Stimulated activated memory B cell treated with anti-CD40 and anti-IgM and Interleukin-4, amounts not matched to agents 10 μg/mL and 1 μg/mL and 100 μg/mL, for 72 hours (primary cell): ENCODE results near the gene SPACA7.

Experiments
- ATAC-seq: fragments of 150-1000 bp; cut with Tn5 transposase; 2 replicates; pipeline ENCODE4 v1.10.0; 2021
- H3K27ac Mint-ChIP-seq: one replicate; pipeline ENCODE4 v1.8.0; 2022; ENCODE audit warnings: mild to moderate bottlenecking, mixed read lengths
- H3K27me3 Mint-ChIP-seq: one replicate; pipeline ENCODE4 v1.8.0; 2022; ENCODE audit warnings: mixed read lengths
- H3K36me3 Mint-ChIP-seq: one replicate; pipeline ENCODE4 v1.8.0; 2022; ENCODE audit warnings: mixed read lengths
- H3K4me1 Mint-ChIP-seq: one replicate; pipeline ENCODE4 v1.8.0; 2022; ENCODE audit warnings: mixed read lengths
- H3K4me3 Mint-ChIP-seq: one replicate; pipeline ENCODE4 v1.8.0; 2022; ENCODE audit warnings: mild to moderate bottlenecking, moderate library complexity, mixed read lengths
- H3K9me3 Mint-ChIP-seq: one replicate; pipeline ENCODE4 v1.8.0; 2022; ENCODE audit warnings: mixed read lengths

SPACA7 gene, protein sequence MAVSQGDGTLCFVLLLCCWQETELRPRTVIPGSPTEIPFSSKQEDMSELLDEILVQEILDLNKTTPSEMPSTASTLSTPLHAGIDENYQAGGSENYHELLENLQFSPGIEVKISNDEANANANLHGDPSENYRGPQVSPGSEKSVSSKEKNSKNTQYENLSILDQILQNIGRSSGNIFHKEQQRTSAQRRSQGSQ

DNA sequence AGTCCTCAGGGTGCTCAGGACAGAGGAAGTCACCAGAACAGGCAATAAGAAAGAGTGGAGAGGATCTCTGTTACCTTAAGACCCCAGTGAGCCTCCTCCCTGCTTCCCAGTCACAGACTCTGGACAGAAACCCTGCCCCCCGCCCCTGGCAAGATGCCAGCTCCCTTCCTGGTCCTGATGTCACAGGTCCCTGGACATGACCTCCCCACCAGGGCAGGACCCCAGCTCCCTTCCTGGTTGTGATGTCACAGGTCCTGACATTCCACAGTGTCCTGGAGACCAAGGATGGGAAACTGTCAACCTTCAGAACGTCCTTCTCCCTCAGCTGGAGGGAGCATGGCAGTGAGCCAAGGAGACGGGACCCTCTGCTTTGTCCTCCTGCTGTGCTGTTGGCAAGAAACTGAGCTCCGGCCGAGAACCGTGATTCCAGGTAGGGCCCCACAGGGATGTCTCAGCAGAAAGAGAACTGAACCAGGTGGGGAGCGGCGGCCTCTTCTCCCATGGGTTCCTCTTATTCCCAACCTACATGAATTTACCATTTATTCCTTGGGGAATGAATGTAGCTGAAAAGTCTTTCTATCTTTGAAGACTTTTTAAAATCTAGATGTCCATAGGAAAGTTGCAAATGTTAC is at the start of gene SPACA7:
Gene SPACA7, plus strand, starts transcription at position 306 of the 632 bp plus-strand sequence. Its CDS starts 31 bp downstream, at position 337.
- no peak for ATAC-seq
- H3K27me3 Mint-ChIP-seq: no peaks in the 10 kb centered on the region
- H3K27ac Mint-ChIP-seq: no peak within 1 kb of the TSS
- H3K36me3 Mint-ChIP-seq: no peaks in the 10 kb centered on the region
- peaks cover 12% of the 10 kb centered on the region for H3K9me3 Mint-ChIP-seq
- H3K4me3 Mint-ChIP-seq: no peak within 1 kb of the TSS
- no peaks in the 10 kb centered on the region for H3K4me1 Mint-ChIP-seq

DNA sequence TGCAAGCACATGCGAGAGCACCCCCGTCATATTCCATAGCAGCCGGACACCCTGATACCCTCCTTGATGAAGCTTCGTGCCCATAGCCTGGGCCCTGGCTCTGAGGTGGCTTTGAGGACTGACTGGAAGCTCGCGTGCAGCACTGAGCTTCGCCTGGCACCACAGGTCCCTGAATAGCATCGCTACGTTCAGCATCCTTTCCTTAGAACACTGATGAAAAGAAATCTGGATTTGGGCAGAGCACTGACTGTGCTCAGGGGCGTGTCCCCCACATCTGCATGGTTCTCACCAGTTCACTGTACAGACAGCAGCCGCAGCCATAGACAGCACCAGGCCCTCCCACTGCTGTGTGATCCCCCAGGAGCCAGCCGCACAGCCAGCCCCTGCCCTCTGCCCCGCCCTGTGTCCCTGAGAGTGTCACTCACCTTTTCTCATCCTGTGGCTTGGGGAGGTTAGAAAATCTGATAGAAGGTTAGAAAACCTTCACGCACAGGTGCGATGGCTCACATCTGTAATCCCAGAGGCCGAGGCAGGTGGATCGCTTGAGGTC is 49.3 kb upstream of the SPACA7 start:
- Mint-ChIP-seq H3K27ac (no peak overlapping the region), H3K4me1 (no peaks in the 10 kb centered on the region), H3K36me3 (no peaks in the 10 kb centered on the region), H3K4me3 (no peak overlapping the region), H3K27me3 (peaks cover 9% of the 10 kb centered on the region), H3K9me3 (no peaks in the 10 kb centered on the region)
- ATAC-seq: no peak

DNA sequence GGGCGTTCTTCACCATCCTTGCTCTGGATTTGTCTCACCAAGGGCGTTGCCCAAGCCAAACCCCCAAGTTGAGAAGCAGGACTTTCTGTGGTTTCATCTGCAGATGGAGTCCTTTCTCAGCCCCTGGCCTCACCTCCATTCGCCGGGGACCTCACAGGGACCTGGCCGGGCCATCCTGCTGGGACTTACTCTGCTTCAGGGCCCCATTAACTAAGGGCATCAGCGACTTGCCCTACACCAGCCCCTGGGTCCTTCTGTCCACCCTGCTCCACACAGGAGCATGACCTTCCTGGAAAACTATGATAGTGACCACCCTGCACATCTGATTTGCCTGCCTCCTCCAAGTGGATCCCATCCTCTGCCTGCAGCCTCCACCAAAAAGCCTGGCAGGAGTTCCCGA is 47.2 kb upstream of the SPACA7 start:
- no peak overlapping the region for H3K27ac Mint-ChIP-seq
- no peaks in the 10 kb centered on the region for H3K36me3 Mint-ChIP-seq
- ATAC-seq: no peak
- H3K4me1 Mint-ChIP-seq: no peaks in the 10 kb centered on the region
- H3K9me3 Mint-ChIP-seq: no peaks in the 10 kb centered on the region
- no peak overlapping the region for H3K4me3 Mint-ChIP-seq
- H3K27me3 Mint-ChIP-seq: peaks cover 19% of the 10 kb centered on the region

DNA sequence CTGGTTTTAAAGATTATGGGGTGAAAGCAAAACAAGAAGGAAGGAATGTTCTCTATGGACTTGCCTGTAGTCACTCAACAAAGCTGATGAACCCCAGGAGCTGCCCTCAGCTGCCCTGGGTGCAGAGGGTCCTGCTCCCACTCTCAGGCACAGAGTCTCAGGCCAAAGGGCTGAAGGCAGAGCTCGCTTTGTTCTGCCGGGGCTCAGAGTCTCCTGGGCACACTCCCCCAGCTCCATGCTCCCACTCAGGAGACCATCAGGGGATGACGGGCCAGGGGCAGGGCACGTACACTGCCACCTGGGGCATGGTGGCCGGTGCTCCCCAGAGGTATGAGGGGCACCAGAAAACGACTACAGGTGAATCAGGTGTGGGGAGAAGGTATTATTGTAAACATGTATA is 46.8 kb upstream of the SPACA7 start:
- no peak for ATAC-seq
- Mint-ChIP-seq H3K36me3 (no peaks in the 10 kb centered on the region), H3K9me3 (no peaks in the 10 kb centered on the region), H3K4me3 (no peak overlapping the region), H3K27me3 (peaks cover 19% of the 10 kb centered on the region), H3K4me1 (no peaks in the 10 kb centered on the region), H3K27ac (no peak overlapping the region)

DNA sequence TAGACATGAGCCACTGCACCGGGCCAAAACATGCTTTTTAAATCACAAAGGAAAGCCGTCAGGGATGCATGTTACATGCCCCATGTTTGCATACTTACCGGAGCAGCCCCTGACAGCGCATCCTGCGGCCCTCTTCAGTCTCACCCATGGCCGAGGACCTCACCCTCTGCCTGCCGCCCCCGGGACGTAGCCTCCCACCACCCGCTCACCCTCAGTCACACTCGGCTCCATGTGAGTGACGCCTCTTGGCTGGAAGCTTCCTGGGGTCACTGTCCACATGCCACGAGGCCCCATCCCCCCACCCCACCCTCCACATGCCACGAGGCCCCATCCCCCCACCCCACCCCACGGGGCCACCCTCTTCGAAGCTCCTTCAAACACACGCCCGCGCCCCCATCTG is 46.1 kb upstream of the SPACA7 start:
- H3K27me3 Mint-ChIP-seq: peaks cover 19% of the 10 kb centered on the region
- H3K4me3 Mint-ChIP-seq: no peak overlapping the region
- H3K9me3 Mint-ChIP-seq: no peaks in the 10 kb centered on the region
- ATAC-seq: no peak
- H3K4me1 Mint-ChIP-seq: no peaks in the 10 kb centered on the region
- H3K36me3 Mint-ChIP-seq: no peaks in the 10 kb centered on the region
- no peak overlapping the region for H3K27ac Mint-ChIP-seq

DNA sequence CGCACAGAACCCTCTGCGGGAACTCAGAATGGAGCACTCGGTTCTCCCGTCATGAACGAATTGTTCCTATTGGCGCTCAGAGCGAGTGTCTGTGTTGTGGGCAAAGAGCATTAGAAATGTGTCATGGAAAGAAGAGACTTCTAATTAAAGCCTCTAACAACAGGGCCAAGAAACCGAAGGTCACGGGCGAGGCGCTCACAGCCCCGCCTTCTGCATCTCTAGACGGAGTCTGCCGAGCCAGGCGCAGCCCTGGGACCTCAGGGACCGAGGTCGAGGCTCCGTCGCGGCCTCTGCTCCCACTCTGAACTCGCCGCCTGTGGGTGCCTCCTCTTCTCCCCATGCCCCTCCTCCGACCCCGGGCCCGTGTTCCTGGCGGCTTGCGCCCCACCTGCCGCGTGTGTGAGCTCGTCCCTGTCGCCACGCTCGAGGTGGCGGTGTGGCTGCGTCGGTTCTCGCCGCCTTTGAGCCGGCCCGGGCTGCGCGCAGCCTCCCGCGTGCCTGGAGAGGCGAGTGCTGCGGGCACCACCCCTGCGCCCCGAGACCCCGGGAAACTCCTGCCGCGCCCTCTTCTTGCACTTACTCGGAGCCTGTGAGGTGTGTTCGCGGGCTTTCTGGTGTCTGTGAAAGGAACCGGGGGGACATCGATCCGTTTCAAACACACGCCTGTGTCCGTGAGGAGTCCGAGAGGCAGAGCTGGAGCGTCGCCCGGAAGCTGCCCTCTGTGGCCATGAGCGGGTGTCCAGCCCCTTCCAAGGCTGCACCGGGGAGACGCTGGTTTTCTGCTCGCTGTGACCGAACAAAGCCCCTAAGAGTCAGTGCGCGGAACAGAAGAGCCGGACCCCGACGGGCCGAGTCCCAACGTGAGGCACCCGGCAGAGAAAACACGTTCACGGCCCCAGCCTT is 45.4 kb upstream of the SPACA7 start:
- Mint-ChIP-seq H3K27ac (no peak overlapping the region), H3K9me3 (no peaks in the 10 kb centered on the region), H3K4me1 (no peaks in the 10 kb centered on the region), H3K27me3 (peaks cover 19% of the 10 kb centered on the region), H3K4me3 (no peak overlapping the region), H3K36me3 (no peaks in the 10 kb centered on the region)
- no peak for ATAC-seq

DNA sequence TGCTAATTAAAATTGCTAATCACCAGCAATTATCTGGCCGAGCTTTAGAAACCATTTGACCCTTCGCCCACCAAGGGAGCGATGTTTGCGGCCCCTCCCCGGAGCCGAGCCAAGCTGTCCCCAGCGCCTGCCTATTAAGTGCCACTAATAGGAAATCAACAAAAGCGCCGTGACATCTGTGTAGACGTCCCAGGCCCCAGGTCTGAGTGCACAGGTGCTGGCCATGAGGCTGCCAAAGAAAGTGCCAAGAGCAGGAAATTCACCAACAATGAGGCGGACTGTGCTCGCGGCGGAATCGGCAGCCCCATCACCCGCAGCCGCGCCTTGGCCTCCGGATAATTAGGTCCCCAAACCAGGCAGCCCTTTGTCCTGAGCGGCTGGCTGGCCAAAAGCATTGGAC is 44.5 kb upstream of the SPACA7 start:
- Mint-ChIP-seq H3K27ac (no peak overlapping the region), H3K4me3 (no peak overlapping the region), H3K4me1 (no peaks in the 10 kb centered on the region), H3K36me3 (no peaks in the 10 kb centered on the region), H3K27me3 (peaks cover 19% of the 10 kb centered on the region), H3K9me3 (peaks cover 2% of the 10 kb centered on the region)
- ATAC-seq: no peak

DNA sequence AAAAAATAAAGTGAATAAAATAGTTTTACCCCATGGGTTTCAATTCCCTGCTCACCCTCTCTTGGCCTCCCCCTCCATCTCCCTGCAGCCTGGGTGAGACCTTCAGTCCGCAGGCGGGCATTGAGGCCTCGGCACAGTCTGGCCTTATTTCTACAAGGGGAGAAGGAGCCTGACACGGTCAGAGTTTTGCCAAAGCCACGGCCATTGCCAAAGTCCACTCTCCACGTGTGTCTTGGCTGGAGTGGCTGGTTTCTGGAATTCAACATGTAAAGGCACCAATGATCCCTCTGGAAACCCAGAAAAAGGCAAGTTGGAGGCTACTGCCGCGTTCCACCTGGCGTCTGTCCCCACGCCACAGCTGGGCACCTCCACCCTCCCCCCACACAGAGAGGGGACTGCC is 43.4 kb upstream of the SPACA7 start:
- peaks cover 19% of the 10 kb centered on the region for H3K27me3 Mint-ChIP-seq
- H3K9me3 Mint-ChIP-seq: peaks cover 8% of the 10 kb centered on the region

DNA sequence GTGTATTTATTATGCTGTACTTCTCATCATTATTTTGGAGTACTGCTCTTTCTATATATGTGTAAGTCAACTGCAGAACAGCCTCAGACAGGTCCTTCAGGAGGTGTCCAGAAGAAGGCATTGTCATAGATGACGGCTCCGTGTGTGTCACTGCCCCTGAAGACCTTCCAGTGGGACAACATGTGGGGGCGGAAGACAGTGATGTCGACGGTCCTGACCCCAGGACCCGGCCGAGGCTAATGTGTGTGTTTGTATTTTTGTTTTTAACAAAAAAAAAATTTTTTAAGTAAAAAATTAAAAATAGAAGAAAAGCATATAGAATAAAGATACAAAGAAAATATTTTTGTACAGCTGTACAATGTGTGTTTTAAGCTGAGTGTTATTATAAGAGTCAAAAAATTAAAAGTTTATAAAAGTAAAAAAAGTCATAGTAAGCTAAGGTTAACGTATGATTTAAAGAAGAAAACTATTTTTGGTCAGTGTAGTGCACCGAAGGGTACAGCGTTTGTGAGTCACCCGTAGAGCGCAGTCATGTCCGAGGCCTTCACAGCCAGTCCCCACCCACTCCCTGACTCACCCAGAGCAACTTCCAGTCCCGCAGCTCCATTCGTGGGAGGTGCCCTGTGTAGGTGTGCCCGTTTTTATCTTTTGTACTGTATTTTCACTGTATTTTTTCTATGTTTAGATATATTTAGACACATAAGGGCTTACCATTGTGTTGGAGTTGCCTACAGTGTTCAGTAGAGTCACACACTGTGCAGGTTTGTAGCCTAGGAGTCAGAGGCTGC is 42.2 kb upstream of the SPACA7 start:
- no peaks in the 10 kb centered on the region for H3K36me3 Mint-ChIP-seq
- peaks cover 8% of the 10 kb centered on the region for H3K9me3 Mint-ChIP-seq
- no peak for ATAC-seq
- peaks cover 19% of the 10 kb centered on the region for H3K27me3 Mint-ChIP-seq
- H3K4me1 Mint-ChIP-seq: no peaks in the 10 kb centered on the region
- H3K4me3 Mint-ChIP-seq: no peak overlapping the region
- H3K27ac Mint-ChIP-seq: no peak overlapping the region

More for the DNA sequence above, 43.4 kb upstream of the SPACA7 start:
- no peak for ATAC-seq
- H3K27ac Mint-ChIP-seq: no peak overlapping the region
- H3K36me3 Mint-ChIP-seq: no peaks in the 10 kb centered on the region
- no peaks in the 10 kb centered on the region for H3K4me1 Mint-ChIP-seq
- H3K4me3 Mint-ChIP-seq: no peak overlapping the region

DNA sequence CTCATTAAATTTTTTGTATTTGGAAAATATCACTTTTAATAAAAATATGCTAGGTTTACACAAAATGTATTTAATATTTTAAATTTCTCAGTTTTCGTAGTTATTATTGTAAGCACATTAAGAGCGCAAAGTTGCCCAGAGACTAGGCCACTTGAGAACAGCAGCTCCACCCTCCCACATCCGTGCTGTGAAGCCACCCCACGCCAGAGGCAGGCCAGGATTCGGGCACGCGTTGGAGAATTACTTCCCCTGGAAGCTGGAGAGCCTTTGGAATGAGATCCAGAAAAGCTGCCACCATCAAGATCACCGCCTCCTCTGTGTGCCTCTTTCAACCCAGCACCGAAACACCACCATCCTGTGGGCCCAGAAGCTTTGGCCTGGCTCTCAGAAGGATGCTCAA is 41.0 kb upstream of the SPACA7 start:
- Mint-ChIP-seq H3K4me3 (no peak overlapping the region), H3K27ac (no peak overlapping the region), H3K9me3 (peaks cover 8% of the 10 kb centered on the region), H3K27me3 (peaks cover 16% of the 10 kb centered on the region), H3K4me1 (no peaks in the 10 kb centered on the region), H3K36me3 (no peaks in the 10 kb centered on the region)
- no peak for ATAC-seq

DNA sequence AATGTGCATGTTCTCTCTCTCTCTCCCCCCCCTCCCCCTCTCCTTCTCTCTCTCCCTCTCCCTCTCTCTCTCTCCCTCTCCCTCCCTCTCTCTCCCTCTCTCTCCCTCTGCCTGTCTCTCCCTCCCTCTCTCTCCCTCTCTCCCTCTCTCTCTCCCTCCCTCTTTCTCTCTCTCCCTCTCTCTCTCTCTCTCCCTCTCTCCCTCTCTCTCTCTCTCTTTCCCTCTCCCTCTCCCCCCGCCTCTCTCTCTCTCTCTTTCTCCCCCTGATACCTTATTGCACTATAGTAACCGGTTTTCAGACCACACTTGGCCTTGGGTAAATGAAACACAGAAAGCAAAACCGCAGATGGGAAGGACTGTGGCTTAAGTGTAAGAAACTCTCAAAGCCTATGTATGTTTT is 34.7 kb upstream of the SPACA7 start:
- no peak for ATAC-seq

DNA sequence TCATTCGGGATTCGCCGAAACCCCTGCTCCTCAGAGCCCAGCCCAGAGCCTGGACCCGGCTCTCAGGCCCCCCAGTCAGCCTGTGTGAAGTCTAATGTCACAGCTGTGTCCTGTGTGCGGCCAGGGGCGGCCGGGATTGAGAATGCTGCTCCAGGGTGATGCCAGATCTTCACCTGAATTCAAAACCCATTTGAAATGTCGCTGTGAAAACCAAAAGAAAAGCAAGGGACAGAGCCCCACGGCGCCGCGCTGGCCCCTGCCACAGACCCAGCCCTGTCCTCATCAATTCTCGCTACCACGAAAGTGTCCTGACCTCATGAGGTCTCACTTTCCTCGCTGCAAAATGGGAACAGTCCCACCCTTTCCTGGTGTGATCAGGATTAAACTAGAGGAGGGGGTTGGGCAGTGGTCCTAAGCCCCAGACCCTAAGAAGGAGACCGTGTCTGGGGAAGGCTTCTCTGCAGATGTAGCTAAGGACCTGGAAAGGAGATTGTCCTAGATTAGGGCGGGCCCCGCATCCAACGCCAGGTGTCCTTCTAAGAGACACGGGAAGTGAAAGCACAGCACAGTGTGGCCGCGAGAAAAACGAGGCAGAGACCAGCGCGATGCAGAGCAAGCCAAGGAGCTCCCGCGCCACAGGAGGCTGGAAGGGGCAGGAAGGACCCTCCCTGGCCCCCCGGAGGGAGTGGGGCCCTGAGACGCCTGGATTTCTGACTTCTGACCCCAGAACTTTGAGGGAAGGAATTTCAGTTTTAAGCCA is 34.0 kb upstream of the SPACA7 start:
- Mint-ChIP-seq H3K4me3 (no peak overlapping the region), H3K4me1 (no peaks in the 10 kb centered on the region), H3K27ac (no peak overlapping the region), H3K36me3 (no peaks in the 10 kb centered on the region), H3K9me3 (peaks cover 3% of the 10 kb centered on the region), H3K27me3 (peaks cover 10% of the 10 kb centered on the region)
- no peak for ATAC-seq

More for the DNA sequence above, 34.7 kb upstream of the SPACA7 start:
- Mint-ChIP-seq H3K27me3 (peaks cover 10% of the 10 kb centered on the region), H3K27ac (no peak overlapping the region), H3K36me3 (no peaks in the 10 kb centered on the region), H3K4me3 (no peak overlapping the region), H3K9me3 (peaks cover 7% of the 10 kb centered on the region), H3K4me1 (no peaks in the 10 kb centered on the region)

DNA sequence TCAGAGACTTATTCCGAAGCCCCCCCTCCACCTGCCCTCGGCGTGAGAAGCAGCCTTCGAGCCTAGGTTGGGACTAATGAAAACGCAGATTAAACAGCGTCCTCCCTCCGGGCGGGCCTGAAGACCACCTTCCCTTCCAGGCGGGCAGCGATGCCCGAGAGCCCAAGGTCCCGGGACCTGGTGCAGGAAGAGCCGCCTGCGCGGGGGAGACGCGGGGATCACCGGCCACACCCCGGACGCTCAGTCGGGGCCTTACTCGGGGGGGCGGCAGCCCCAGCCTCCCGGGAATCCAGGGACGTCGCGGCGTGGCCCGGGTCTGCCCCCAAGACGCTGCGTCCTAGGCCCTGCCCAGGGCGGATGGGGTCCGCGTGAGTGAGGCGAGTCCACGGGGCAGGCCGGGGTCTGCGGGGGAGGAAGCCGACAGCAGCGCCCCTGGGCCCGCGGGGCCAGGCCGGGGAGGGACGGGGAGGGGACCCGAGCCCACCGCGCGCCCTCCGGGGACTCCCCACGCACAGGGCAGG is 33.3 kb upstream of the SPACA7 start:
- H3K9me3 Mint-ChIP-seq: no peaks in the 10 kb centered on the region

DNA sequence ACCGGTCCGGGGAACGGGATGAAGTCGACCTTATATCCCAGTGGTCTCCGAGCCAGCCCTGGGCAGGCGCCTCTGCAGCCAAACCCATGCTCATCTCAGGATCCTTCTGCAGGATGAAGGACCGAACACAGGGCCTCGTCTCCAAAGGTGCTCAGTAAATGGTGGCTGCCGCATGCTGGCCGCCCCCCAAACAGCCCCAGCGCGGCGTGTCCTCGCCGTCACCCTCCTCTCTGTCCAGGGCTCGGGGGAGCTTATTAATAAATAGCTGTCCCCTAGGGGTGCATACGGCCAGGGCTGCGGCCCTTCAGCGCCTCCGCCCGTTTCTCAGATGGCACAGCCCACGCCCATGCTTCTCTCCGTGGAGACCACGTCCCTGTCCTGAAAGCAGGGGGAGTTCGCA is 32.6 kb upstream of the SPACA7 start:
- ATAC-seq: no peak
- H3K4me1 Mint-ChIP-seq: no peaks in the 10 kb centered on the region
- H3K4me3 Mint-ChIP-seq: no peak overlapping the region
- H3K27ac Mint-ChIP-seq: no peak overlapping the region
- H3K27me3 Mint-ChIP-seq: peaks cover 16% of the 10 kb centered on the region
- no peaks in the 10 kb centered on the region for H3K9me3 Mint-ChIP-seq
- H3K36me3 Mint-ChIP-seq: no peaks in the 10 kb centered on the region

More for the DNA sequence above, 33.3 kb upstream of the SPACA7 start:
- peak; percentile 63 for ATAC-seq
- H3K4me1 Mint-ChIP-seq: no peaks in the 10 kb centered on the region
- H3K27me3 Mint-ChIP-seq: peaks cover 10% of the 10 kb centered on the region
- H3K36me3 Mint-ChIP-seq: no peaks in the 10 kb centered on the region
- H3K27ac Mint-ChIP-seq: no peak overlapping the region
- no peak overlapping the region for H3K4me3 Mint-ChIP-seq
